A549 (cell line): Measurements from ENCODE around the gene TRAPPC14. TPM values are rescaled to one million over a fixed set of nuclear protein-coding genes. Genes with fewer than 3 reads are reported as not detected.

Experiments
- ATAC-seq, 2 experiments: fragments of 200-7000 bp in 1 of 2; fragments of >200 bp in 1 of 2; cut with Nextera tagmentation in 1 of 2; cut with Tn5 transposase in 1 of 2; 3 replicates each; pipeline versions ENCODE4 v1.8.0 to v1.9.1; 2018 to 2020; ENCODE audit warnings: mild to moderate bottlenecking in 1 of 2, moderate library complexity in 1 of 2
- CTCF ChIA-PET: fragments of 300-600 bp; sonication (Branson Sonifier 250); formaldehyde crosslinking; extraction: SDS; loops from one replicate; lab custom pipeline; 2021; ENCODE audit warnings: antibody characterized with exemption, inconsistent platforms; lab: Yijun Ruan, JAX
- POLR2A ChIA-PET: fragments of 350-600 bp; formaldehyde crosslinking; extraction: SDS; loops from one replicate; lab custom pipeline; 2021; ENCODE audit warnings: antibody characterized with exemption, inconsistent platforms; lab: Yijun Ruan, JAX
- DNase-seq, 2 experiments: peaks; one replicate each; pipeline versions ENCODE4 v3.0.0 to v3.0.0-alpha.2; 2011 to 2016; ENCODE audit warnings: low read depth in 1 of 2, low spot score in 1 of 2
- FAIRE-seq: peaks from 2 replicates; lab custom pipeline; 2011; peaks lifted over from hg19 to GRCh38; lab: Jason Lieb, UNC
- H3K27ac ChIP-seq, 2 experiments: fragments of >200 bp; sonication (Bioruptor Twin); formaldehyde crosslinking; 3 replicates each; pipeline ENCODE4 v1.5.1; 2016 to 2017
- H3K4me1 ChIP-seq: fragments of >200 bp; sonication (Bioruptor Twin); formaldehyde crosslinking; 3 replicates; pipeline ENCODE4 v1.6.1; 2016
- H3K4me2 ChIP-seq: fragments of >200 bp; sonication (Bioruptor Twin); formaldehyde crosslinking; 3 replicates; pipeline ENCODE4 v1.6.1; 2016
- H3K4me3 ChIP-seq: fragments of >200 bp; sonication (Bioruptor Twin); formaldehyde crosslinking; 3 replicates; pipeline ENCODE4 v1.5.1; 2016
- H3K9me3 ChIP-seq: fragments of >200 bp; sonication (Bioruptor Twin); formaldehyde crosslinking; 3 replicates; pipeline ENCODE4 v1.6.1; 2016
- BHLHE40 ChIP-seq: IDR thresholded peaks from 2 replicates; pipeline ENCODE4 v1.6.1; 2012; ENCODE audit warnings: low read depth, low read length, inconsistent platforms
- CBX2 ChIP-seq: fragments of 200-600 bp; sonication (generic); IDR thresholded peaks from 2 replicates; pipeline ENCODE4 v1.6.1; 2016; ENCODE audit warnings: low read depth, mild to moderate bottlenecking, borderline replicate concordance
- EHF ChIP-seq: fragments of 250-450 bp; sonication (Bioruptor Pico); IDR thresholded peaks from 2 replicates; pipeline ENCODE4 v1.5.0; 2020; ENCODE audit warnings: mild to moderate bottlenecking
- EHMT2 ChIP-seq: fragments of 200-600 bp; sonication (generic); IDR thresholded peaks from 2 replicates; pipeline ENCODE4 v1.6.1; 2016; ENCODE audit warnings: antibody characterized with exemption, low read depth, mild to moderate bottlenecking, moderate library complexity
- HES2 ChIP-seq: fragments of >200 bp; sonication (Bioruptor Twin); formaldehyde crosslinking; IDR thresholded peaks from 2 replicates; pipeline ENCODE4 v1.6.1; 2016
- HOXA7 ChIP-seq: fragments of 250-450 bp; sonication (Bioruptor Pico); IDR thresholded peaks from 2 replicates; pipeline ENCODE4 v1.5.0; 2020; ENCODE audit warnings: mild to moderate bottlenecking, moderate library complexity
- JUNB ChIP-seq: fragments of >200 bp; sonication (Bioruptor Twin); formaldehyde crosslinking; IDR thresholded peaks from 2 replicates; pipeline ENCODE4 v1.6.1; 2016
- NPAS2 ChIP-seq: fragments of 250-450 bp; sonication (Bioruptor Pico); IDR thresholded peaks from 2 replicates; pipeline ENCODE4 v1.8.0; 2022; ENCODE audit warnings: mild to moderate bottlenecking, moderate library complexity, borderline replicate concordance
- PBX3 ChIP-seq: IDR thresholded peaks from 2 replicates; pipeline ENCODE4 v1.6.1; 2012
- PHF8 ChIP-seq: fragments of 200-600 bp; sonication (generic); IDR thresholded peaks from 2 replicates; pipeline ENCODE4 v1.6.1; 2016; ENCODE audit warnings: low read depth, mild to moderate bottlenecking, antibody characterized with exemption, moderate library complexity, borderline replicate concordance
- POLR2A ChIP-seq: IDR thresholded peaks from 2 replicates; pipeline ENCODE4 v1.6.1; 2012; ENCODE audit warnings: mild to moderate bottlenecking, low read length
- RNF2 ChIP-seq: fragments of 200-600 bp; sonication (generic); IDR thresholded peaks from 2 replicates; pipeline ENCODE4 v1.6.1; 2016; ENCODE audit warnings: low read depth, mild to moderate bottlenecking, antibody characterized with exemption, moderate library complexity, borderline replicate concordance
- TP53 ChIP-seq: fragments of 250-450 bp; sonication (Bioruptor Pico); IDR thresholded peaks from 2 replicates; pipeline ENCODE4 v1.5.0; 2021; ENCODE audit warnings: mild to moderate bottlenecking, moderate library complexity
- WGBS: methylation state at CpG from one replicate; pipeline ENCODE4 v1.1.6; 2017; ENCODE audit errors: missing lambda C conversion rate; 5-methylcytosine and 5-hydroxymethylcytosine counted together
- polyA plus RNA-seq, 4 experiments: library from polyadenylated mRNA; depleted of rRNA in 3 of 4; stranded (reverse); fragments of >200 nt; fragmentation: RNase III in 1 of 4; extraction: RNeasy Plus Mini Kit Qiagen cat#74134 plus additional on column Dnase treatment in 1 of 4; gene quantifications; 2 replicates in 3 of 4; 3 replicates in 1 of 4; pipeline ENCODE4 v1.2.3, GENCODE V29; 2011 to 2017
- TF ChIP-seq, protein P1 (sequence below): fragments of 150-350 bp; IDR thresholded peaks from 2 replicates; pipeline ENCODE4 v1.6.1; 2014; ENCODE audit warnings: low read depth, mild to moderate bottlenecking, low read length
- TF ChIP-seq, protein P2 (sequence below): IDR thresholded peaks from 2 replicates; pipeline ENCODE4 v1.6.1; 2012
- TF ChIP-seq, protein P3 (sequence below): fragments of 250-450 bp; sonication (Bioruptor Pico); IDR thresholded peaks from 2 replicates; pipeline ENCODE4 v1.5.0; 2021; ENCODE audit warnings: mild to moderate bottlenecking, moderate library complexity, borderline replicate concordance

The TRAPPC14 gene
- polyA plus RNA-seq, 2 of the 4 experiments (the other 2 are of a cell fraction): 3.4 to 14.1 TPM

GRCh38 chr7:100128637-100128963, 29.9 kb downstream of the TRAPPC14 start:
- POLR2A ChIA-PET: interaction anchor here (3.4 kb wide), 1 partner anchor 28 kb away, joined by 8 read pairs; the partner anchor contains the start of genes AP4M1 and MCM7
- CTCF ChIA-PET: interaction anchor here (1.0 to 13.2 kb wide), 7 partner anchors 22 to 279 kb away, joined by 3 to 245 read pairs (median 7); partner anchors contain the start of genes AP4M1, GJC3, LAMTOR4 and MCM7
- Histone ChIP-seq H3K4me1 (peaks cover 30% of the 10 kb centered on the region), H3K9me3 (no peaks in the 10 kb centered on the region), H3K27ac (no peak overlapping the region), H3K4me3 (no peak overlapping the region), H3K4me2 (no peak overlapping the region)
- WGBS: 70% methylated on average over 1 of the region's 1 CpG
- DNase-seq: no peak
- no peak for ATAC-seq
- TF ChIP-seq, protein P1, sequence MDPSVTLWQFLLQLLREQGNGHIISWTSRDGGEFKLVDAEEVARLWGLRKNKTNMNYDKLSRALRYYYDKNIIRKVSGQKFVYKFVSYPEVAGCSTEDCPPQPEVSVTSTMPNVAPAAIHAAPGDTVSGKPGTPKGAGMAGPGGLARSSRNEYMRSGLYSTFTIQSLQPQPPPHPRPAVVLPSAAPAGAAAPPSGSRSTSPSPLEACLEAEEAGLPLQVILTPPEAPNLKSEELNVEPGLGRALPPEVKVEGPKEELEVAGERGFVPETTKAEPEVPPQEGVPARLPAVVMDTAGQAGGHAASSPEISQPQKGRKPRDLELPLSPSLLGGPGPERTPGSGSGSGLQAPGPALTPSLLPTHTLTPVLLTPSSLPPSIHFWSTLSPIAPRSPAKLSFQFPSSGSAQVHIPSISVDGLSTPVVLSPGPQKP: no peak
- TF ChIP-seq PBX3 (no peak), HOXA7 (CRISPR knock-in tag) (no peak), BHLHE40 (no peak), EHMT2 (no peak), EHF (CRISPR knock-in tag) (no peak), PHF8 (no peak), RNF2 (no peak)
- TF ChIP-seq, protein P2, sequence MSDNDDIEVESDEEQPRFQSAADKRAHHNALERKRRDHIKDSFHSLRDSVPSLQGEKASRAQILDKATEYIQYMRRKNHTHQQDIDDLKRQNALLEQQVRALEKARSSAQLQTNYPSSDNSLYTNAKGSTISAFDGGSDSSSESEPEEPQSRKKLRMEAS: no peak
- TF ChIP-seq, protein P3, sequence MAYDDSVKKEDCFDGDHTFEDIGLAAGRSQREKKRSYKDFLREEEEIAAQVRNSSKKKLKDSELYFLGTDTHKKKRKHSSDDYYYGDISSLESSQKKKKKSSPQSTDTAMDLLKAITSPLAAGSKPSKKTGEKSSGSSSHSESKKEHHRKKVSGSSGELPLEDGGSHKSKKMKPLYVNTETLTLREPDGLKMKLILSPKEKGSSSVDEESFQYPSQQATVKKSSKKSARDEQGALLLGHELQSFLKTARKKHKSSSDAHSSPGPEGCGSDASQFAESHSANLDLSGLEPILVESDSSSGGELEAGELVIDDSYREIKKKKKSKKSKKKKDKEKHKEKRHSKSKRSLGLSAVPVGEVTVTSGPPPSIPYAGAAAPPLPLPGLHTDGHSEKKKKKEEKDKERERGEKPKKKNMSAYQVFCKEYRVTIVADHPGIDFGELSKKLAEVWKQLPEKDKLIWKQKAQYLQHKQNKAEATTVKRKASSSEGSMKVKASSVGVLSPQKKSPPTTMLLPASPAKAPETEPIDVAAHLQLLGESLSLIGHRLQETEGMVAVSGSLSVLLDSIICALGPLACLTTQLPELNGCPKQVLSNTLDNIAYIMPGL (CRISPR knock-in tag): no peak
- FAIRE-seq: no peak

DNA sequence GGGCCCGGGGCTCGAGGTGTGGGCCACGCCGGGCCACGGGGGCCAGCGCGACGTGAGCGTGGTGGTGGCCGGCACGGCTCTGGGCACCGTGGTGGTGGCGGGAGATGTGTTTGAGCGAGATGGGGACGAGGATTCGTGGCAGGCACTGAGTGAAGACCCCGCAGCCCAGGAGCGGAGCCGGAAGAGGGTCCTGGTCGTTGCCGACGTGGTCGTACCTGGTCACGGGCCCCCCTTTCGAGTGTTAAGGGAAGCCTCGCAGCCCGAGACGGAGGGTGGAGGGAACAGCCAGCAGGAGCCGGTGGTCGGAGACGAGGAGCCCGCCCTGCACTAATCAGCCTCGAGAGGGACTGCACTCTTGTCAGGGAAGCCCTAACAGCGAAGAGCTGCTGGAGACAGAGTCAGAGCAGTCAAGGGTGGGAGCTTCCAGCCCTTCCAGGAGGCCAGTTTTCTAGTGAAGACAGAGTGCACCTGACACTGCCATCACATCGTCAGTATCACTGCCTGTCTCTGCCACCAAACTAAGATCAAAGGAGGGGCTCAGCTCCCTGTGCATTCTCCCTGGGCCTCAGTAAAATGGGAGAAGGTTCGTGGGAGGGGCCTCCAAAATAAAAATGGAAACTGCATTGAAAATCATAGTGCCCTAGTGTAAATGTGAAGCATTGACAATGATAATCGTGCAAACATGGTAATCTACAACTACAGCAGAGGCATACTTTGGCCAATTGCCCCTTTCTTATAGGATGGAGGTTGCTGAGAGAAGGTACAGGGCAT, 30.5 kb downstream of the TRAPPC14 start:
- peak overlapping the region; percentile 62 for H3K4me2 ChIP-seq
- FAIRE-seq: no peak
- H3K4me1 ChIP-seq: peaks cover 30% of the 10 kb centered on the region
- DNase-seq: no peak
- peak overlapping the region; percentile 90 to 94 for H3K27ac ChIP-seq
- TF ChIP-seq PBX3 (no peak), TP53 (CRISPR knock-in tag) (no peak), CBX2 (no peak), NPAS2 (CRISPR knock-in tag) (no peak), HES2 (no peak), JUNB (no peak), POLR2A (no peak), EHMT2 (no peak)
- CTCF ChIA-PET: interaction anchor here (1.1 to 13.2 kb wide), 6 partner anchors 23 to 280 kb away, joined by 3 to 245 read pairs (median 8); partner anchors contain the start of genes AP4M1, GJC3, LAMTOR4 and MCM7
- peak in 1 of 2 experiments; percentile 4; a peak in 1 of 6 replicates for ATAC-seq
- H3K9me3 ChIP-seq: no peaks in the 10 kb centered on the region
- WGBS: 56% methylated on average over 35 of the region's 37 CpGs
- POLR2A ChIA-PET: interaction anchor here (3.4 kb wide), 1 partner anchor 27 kb away, joined by 8 read pairs; the partner anchor contains the start of genes AP4M1 and MCM7
- H3K4me3 ChIP-seq: peak overlapping the region; percentile 64
